Upper lobe of left lung (tissue), 6 donors: Measurements from ENCODE around the gene ADPGK. TPM values are rescaled to one million over a fixed set of nuclear protein-coding genes. Genes with fewer than 3 reads are reported as not detected.

Experiments
- ATAC-seq, 2 donors: fragments of 200-7000 bp; cut with Tn5 transposase; one replicate each; pipeline ENCODE4 v1.9.1; 2022; ENCODE audit warnings: mild to moderate bottlenecking in 2 of 2, moderate library complexity in 2 of 2; ENCODE audit not compliant: low FRiP score in 2 of 2
- DNase-seq, 2 donors: peaks; one replicate each; pipeline ENCODE4 v3.0.0-alpha.2; 2019 to 2020
- H3K27ac ChIP-seq, 4 donors: fragments of 200-600 bp; sonication (generic); one replicate each; pipeline ENCODE4 v1.5.1; 2016 to 2019
- H3K27me3 ChIP-seq, 4 donors: fragments of 200-600 bp; sonication (generic); one replicate each; pipeline ENCODE4 v1.5.1; 2017 to 2019
- H3K36me3 ChIP-seq, 4 donors: fragments of 200-600 bp; sonication (generic); one replicate each; pipeline ENCODE4 v1.5.1; 2016 to 2019
- H3K4me1 ChIP-seq, 4 donors: fragments of 200-600 bp; sonication (generic); one replicate each; pipeline ENCODE4 v1.5.1; 2018 to 2019
- H3K4me3 ChIP-seq, 4 donors: fragments of 200-600 bp; sonication (generic); one replicate each; pipeline ENCODE4 v1.5.1; 2017 to 2019; ENCODE audit warnings: mild to moderate bottlenecking in 2 of 4, moderate library complexity in 1 of 4
- H3K9me3 ChIP-seq, 4 donors: fragments of 200-600 bp; sonication (generic); one replicate each; pipeline ENCODE4 v1.5.1; 2018 to 2019
- EP300 ChIP-seq, 4 donors: sonication (generic); formaldehyde crosslinking; IDR thresholded peaks; one replicate each; pipeline ENCODE4 v1.5.1; 2017; ENCODE audit warnings: antibody characterized with exemption in 4 of 4, control low read depth in 2 of 4
- POLR2A ChIP-seq, 4 donors: fragments of 450-650 bp; IDR thresholded peaks; one replicate each; pipeline ENCODE4 v1.5.1; 2016 to 2017; ENCODE audit warnings: antibody characterized with exemption in 4 of 4, mild to moderate bottlenecking in 2 of 4
- POLR2AphosphoS5 ChIP-seq, 2 donors: sonication (generic); formaldehyde crosslinking; IDR thresholded peaks; one replicate each; pipeline ENCODE4 v1.5.1; 2017; ENCODE audit warnings: antibody characterized with exemption in 2 of 2
- WGBS, 2 donors: methylation state at CpG; one replicate each; pipeline ENCODE4 v1.1.5; 2017 to 2018; 5-methylcytosine and 5-hydroxymethylcytosine counted together
- total RNA-seq, 6 donors: library from RNA; depleted of rRNA in 4 of 6; stranded (reverse); fragments of >200 nt in 4 of 6; gene quantifications; one replicate each; pipeline versions ENCODE4 v1.1.0 to v1.2.1, GENCODE V29; 2016 to 2021
- TF ChIP-seq, protein P1 (sequence below), 6 experiments: fragments of 450-650 bp in 4 of 6; fragments of 200-600 bp in 2 of 6; sonication (generic) in 2 of 6; IDR thresholded peaks; one replicate each; pipeline ENCODE4 v1.5.1; 2016 to 2019; ENCODE audit warnings: antibody characterized with exemption in 6 of 6
- donor health status: DM: no; HTN: no; CAD: no; lungs with moderate emphysema.
- donor health status: DM: no; HTN: yes; CAD: no; lungs with severe emphysema.

ADPGK gene
- total RNA-seq, 6 donors from 2014 or later = 71.5 to 211 (median 98.1) TPM

DNA sequence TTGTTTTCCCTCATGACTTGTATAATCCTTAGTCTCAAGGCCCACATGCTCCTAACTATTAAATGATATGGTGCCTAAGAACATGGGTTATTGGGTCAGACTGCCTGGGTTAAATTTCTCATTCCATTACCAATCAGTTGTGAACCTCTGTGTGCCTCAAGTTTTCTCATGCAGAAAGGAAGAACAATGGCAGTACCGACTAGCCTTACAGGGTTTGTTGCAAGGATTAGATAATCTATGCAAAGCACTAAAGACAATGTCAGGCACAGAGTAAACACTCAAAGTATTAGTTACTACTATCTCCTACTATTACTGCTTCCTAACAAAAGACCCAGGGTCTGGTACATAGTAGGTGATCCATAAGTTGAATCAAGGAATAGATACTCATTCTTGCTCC, 12.2 kb downstream of the ADPGK start:
- H3K27me3 ChIP-seq = no peaks in the 10 kb centered on the region
- H3K4me3 ChIP-seq = no peak overlapping the region
- H3K36me3 ChIP-seq = peaks cover 8 to 78% (median 61%) of the 10 kb centered on the region in 4 donors
- no peak overlapping the region for H3K27ac ChIP-seq
- no peak for TF ChIP-seq EP300 (IDR thresholded peaks at IDR 0.05)
- TF ChIP-seq POLR2AphosphoS5 (IDR thresholded peaks at IDR 0.05) = no peak
- TF ChIP-seq, protein P1, sequence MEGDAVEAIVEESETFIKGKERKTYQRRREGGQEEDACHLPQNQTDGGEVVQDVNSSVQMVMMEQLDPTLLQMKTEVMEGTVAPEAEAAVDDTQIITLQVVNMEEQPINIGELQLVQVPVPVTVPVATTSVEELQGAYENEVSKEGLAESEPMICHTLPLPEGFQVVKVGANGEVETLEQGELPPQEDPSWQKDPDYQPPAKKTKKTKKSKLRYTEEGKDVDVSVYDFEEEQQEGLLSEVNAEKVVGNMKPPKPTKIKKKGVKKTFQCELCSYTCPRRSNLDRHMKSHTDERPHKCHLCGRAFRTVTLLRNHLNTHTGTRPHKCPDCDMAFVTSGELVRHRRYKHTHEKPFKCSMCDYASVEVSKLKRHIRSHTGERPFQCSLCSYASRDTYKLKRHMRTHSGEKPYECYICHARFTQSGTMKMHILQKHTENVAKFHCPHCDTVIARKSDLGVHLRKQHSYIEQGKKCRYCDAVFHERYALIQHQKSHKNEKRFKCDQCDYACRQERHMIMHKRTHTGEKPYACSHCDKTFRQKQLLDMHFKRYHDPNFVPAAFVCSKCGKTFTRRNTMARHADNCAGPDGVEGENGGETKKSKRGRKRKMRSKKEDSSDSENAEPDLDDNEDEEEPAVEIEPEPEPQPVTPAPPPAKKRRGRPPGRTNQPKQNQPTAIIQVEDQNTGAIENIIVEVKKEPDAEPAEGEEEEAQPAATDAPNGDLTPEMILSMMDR (IDR thresholded peaks at IDR 0.05) = no peak
- no peak for TF ChIP-seq POLR2A (IDR thresholded peaks at IDR 0.05)
- H3K4me1 ChIP-seq = peaks cover 0 to 7% (median 4%) of the 10 kb centered on the region in 4 donors
- DNase-seq (no peak), ATAC-seq (no peak)
- H3K9me3 ChIP-seq = peaks cover 0 to 8% (median 4%) of the 10 kb centered on the region in 4 donors
- 67 to 82% methylated on average over 1 of the region's 1 CpG for whole genome bisulfite sequencing, 2 donors

DNA sequence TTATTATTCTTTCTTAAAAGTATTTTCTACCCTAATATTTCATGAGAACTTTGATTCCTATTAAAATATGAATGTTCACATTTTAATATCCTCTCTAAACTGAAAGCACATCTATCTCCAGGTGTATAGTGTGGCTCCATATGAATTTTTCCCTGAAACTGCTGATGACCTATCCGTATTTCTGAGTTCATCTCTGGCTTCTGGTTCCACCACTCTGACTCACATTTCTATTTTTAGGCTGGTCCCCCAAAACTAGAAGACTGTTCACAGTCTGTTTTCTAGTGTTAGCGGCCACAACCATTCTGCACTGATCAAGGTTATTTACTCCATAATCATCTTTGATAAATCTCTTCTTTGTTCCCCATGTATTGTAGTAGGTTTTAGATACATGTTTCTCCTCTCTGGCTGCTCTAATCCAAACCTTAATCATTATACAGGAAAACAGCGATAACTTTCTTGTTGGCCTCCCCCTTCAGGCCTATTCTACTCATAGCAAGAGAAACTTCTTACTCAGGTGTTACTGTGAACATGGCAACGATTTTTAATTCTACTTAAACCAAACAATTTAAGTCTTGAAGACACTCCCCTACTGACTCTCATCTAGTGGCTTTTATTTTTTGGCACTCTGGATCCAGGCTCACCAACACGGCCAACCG, 12.8 kb downstream of the ADPGK start:
- Histone ChIP-seq H3K4me3 (no peak overlapping the region), H3K36me3 (peaks cover 8 to 83% (median 65%) of the 10 kb centered on the region in 4 donors), H3K4me1 (peaks cover 0 to 5% (median 3%) of the 10 kb centered on the region in 4 donors), H3K27ac (no peak overlapping the region), H3K27me3 (no peaks in the 10 kb centered on the region), H3K9me3 (peaks cover 0 to 8% (median 4%) of the 10 kb centered on the region in 4 donors)
- ATAC-seq = no peak
- no peak for TF ChIP-seq POLR2A (IDR thresholded peaks at IDR 0.05)
- TF ChIP-seq, protein P1 (IDR thresholded peaks at IDR 0.05) = no peak
- no peak for TF ChIP-seq POLR2AphosphoS5 (IDR thresholded peaks at IDR 0.05)
- TF ChIP-seq EP300 (IDR thresholded peaks at IDR 0.05) = no peak
- 85 to 89% methylated on average over 6 of the region's 6 CpGs for WGBS, 2 donors
- DNase-seq = no peak

DNA sequence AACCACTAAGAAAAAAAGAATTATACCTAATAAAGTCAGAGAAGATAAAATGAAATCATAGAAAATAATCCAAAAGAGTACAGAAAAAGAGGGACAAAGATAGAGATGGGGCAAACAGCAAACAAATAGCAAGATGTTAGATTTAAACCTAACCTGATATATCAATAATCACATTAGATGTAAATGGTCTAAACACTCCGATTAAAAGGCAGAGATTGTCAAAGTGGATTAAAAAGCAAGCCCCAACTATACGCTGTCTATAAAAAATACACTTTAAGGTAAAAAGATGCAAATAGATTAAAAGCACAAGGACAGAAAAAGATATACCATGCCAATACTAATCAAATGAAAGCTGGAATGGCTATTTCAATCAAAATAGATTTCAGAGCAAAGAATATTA, 16.8 kb downstream of the ADPGK start:
- Histone ChIP-seq H3K4me1 (no peaks in the 10 kb centered on the region), H3K4me3 (no peak overlapping the region), H3K27me3 (no peaks in the 10 kb centered on the region), H3K9me3 (peaks cover 0 to 8% (median 4%) of the 10 kb centered on the region in 4 donors), H3K36me3 (peaks cover 8 to 85% (median 54%) of the 10 kb centered on the region in 4 donors), H3K27ac (no peak overlapping the region)
- 99 to 100% methylated on average over 2 of the region's 2 CpGs for WGBS, 2 donors
- ATAC-seq = no peak
- TF ChIP-seq POLR2A (IDR thresholded peaks at IDR 0.05) (no peak), EP300 (IDR thresholded peaks at IDR 0.05) (no peak), POLR2AphosphoS5 (IDR thresholded peaks at IDR 0.05) (no peak)
- TF ChIP-seq, protein P1 (IDR thresholded peaks at IDR 0.05) = no peak
- DNase-seq = no peak

DNA sequence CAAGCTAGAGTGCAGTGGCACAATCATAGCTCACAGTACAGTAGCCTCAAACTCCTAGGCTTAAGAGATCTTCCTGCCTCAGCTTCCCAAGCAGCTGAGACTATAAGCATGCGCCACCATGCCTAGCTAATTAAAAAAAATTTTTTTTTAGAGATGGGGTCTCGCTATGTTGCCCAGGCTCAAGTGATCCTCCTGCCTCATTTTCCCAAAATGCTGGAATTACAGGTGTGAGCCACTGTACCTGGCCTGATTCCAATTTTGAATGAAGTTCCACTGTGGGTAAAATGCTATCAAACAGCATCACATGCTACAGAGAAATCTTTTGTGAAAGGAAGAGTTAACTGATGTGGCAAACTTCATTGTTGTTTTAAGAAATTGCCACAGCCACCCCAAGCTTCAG, 17.5 kb downstream of the ADPGK start:
- no peak for TF ChIP-seq EP300 (IDR thresholded peaks at IDR 0.05)
- TF ChIP-seq POLR2AphosphoS5 (IDR thresholded peaks at IDR 0.05) = no peak
- WGBS, 2 donors = 100% methylated on average over 2 of the region's 2 CpGs
- H3K36me3 ChIP-seq = peaks cover 8 to 85% (median 53%) of the 10 kb centered on the region in 4 donors
- H3K4me1 ChIP-seq = no peaks in the 10 kb centered on the region
- ATAC-seq = no peak
- H3K4me3 ChIP-seq = no peak overlapping the region
- H3K27ac ChIP-seq = no peak overlapping the region
- peaks cover 0 to 8% (median 4%) of the 10 kb centered on the region in 4 donors for H3K9me3 ChIP-seq
- no peak for DNase-seq
- no peaks in the 10 kb centered on the region for H3K27me3 ChIP-seq

DNA sequence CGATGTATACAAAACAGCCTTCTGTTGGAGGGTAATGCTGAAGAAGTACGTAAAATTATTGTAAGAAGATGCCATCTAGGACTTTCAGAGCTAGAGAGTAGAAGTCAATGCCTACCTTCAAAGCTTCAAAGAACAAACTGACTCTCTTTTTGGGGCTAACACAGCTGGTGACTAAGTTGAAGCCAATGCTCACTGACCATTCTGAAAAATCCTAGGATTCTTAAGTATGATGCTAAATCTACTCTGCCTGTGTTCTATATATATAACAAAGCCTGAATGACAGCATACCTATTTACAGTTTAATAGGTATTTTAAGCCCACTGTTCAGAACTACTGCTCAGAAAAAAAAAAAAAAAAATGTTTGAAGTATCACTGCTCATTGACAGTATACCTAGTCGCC, 18.9 kb downstream of the ADPGK start:
- no peaks in the 10 kb centered on the region for H3K27me3 ChIP-seq
- TF ChIP-seq, protein P1 (IDR thresholded peaks at IDR 0.05) = no peak
- TF ChIP-seq EP300 (IDR thresholded peaks at IDR 0.05) (no peak), POLR2A (IDR thresholded peaks at IDR 0.05) (no peak), POLR2AphosphoS5 (IDR thresholded peaks at IDR 0.05) (no peak)
- DNase-seq (no peak), ATAC-seq (no peak)
- no peaks in the 10 kb centered on the region for H3K4me1 ChIP-seq
- no peak overlapping the region for H3K27ac ChIP-seq
- H3K4me3 ChIP-seq = no peak overlapping the region
- H3K9me3 ChIP-seq = peaks cover 0 to 8% (median 4%) of the 10 kb centered on the region in 4 donors
- peaks cover 10 to 85% (median 48%) of the 10 kb centered on the region in 4 donors for H3K36me3 ChIP-seq
- WGBS, 2 donors = 96% methylated on average over 3 of the region's 3 CpGs
